SK-N-MC (cell line): Measurements from ENCODE around the gene AMIGO3.

Experiments
- EZH2 ChIP-seq: fragments of 200-600 bp; sonication (generic); IDR thresholded peaks from one replicate; pipeline ENCODE4 v1.6.1; 2017; ENCODE audit warnings: antibody characterized with exemption
- FOXP2 ChIP-seq: optimal IDR thresholded peaks from 2 replicates; pipeline ENCODE3; 2011; ENCODE audit warnings: mild to moderate bottlenecking, moderate library complexity; ENCODE audit not compliant: insufficient read depth; ENCODE audit errors: extremely low read length, control extremely low read depth
- POLR2AphosphoS5 ChIP-seq: IDR thresholded peaks from 2 replicates; pipeline ENCODE4 v1.6.1; 2012; ENCODE audit warnings: mild to moderate bottlenecking, low read depth, low read length, borderline replicate concordance

DNA sequence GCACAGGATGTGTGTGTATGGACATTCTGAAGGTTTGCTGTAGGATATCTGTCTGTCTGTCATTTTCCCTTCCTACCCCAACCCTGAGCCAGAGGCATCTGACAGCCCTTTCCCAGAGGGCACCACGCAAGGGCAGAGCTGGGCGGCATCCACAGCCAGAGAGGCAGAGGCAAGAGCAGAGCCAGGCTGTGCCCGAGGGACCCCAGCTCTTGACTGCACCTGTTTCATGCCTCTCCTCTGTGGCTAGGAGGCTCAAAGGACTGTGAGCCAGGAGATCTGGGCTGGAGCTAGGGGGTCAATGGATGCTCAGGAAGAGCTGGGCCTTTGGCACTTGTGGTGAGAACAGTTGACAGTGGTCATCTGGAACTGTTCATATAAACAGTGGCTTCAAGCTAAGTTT is 50.1 kb downstream of the AMIGO3 start:
- TF ChIP-seq EZH2 (no peak), POLR2AphosphoS5 (no peak), FOXP2 (no peak)
